ENCODE measurements around the gene ZSWIM8.

DNA sequence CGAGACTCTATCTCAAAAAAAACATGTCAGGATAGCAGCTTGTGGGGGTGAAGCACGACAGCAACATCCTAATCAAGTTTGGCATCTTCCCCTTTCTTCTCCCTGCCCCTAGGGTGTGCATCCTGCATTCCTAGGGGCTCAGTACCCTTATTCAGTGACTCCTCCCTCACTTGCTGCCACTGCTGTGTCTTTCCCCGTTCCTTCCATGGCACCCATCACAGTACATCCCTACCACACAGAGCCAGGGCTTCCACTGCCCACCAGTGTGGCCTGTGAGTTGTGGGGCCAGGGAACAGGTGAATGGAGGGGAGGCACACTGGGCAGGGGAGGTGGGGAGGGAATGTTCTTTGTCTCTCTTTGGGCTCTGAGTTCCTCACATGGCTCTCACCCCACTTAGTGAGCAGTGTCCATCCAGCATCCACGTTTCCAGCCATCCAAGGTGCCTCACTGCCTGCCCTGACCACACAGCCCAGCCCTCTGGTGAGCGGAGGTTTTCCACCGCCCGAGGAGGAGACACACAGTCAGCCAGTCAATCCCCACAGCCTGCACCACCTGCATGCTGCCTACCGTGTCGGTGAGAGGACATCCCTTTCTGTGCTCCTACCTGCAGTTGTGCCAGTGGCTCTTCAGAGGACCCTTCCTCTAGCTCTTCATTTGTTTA, 14.6 kb downstream of the ZSWIM8 start:
- TF ChIP-seq GATA2 (IDR thresholded peaks at IDR 0.05; ENCODE audit: insufficient read depth, insufficient read length, low read depth, low read length), result no peak
- TF ChIP-seq, protein P1, sequence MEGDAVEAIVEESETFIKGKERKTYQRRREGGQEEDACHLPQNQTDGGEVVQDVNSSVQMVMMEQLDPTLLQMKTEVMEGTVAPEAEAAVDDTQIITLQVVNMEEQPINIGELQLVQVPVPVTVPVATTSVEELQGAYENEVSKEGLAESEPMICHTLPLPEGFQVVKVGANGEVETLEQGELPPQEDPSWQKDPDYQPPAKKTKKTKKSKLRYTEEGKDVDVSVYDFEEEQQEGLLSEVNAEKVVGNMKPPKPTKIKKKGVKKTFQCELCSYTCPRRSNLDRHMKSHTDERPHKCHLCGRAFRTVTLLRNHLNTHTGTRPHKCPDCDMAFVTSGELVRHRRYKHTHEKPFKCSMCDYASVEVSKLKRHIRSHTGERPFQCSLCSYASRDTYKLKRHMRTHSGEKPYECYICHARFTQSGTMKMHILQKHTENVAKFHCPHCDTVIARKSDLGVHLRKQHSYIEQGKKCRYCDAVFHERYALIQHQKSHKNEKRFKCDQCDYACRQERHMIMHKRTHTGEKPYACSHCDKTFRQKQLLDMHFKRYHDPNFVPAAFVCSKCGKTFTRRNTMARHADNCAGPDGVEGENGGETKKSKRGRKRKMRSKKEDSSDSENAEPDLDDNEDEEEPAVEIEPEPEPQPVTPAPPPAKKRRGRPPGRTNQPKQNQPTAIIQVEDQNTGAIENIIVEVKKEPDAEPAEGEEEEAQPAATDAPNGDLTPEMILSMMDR (IDR thresholded peaks at IDR 0.05; ENCODE audit: extremely low read depth in 1 of 2, insufficient read depth in 1 of 2, low read depth in 1 of 2, low read length in 2 of 2), result no peak
